Inferior parietal cortex (tissue), 1 donor: Measurements from ENCODE around the gene SUPT3H.
"Not testable (repeated sequence)": the region's sequence is repeated elsewhere in the genome, so short reads cannot be mapped to it uniquely, and the experiment has no call there.

Experiments
- DNase-seq: peaks from one replicate; pipeline ENCODE4 v3.0.0-alpha.2; 2016; ENCODE audit errors: extremely low spot score

Gene SUPT3H

GRCh38 chr6:45184040-45184439 lies 193.7 kb downstream of the SUPT3H start:
- no peak for DNase-seq

DNA sequence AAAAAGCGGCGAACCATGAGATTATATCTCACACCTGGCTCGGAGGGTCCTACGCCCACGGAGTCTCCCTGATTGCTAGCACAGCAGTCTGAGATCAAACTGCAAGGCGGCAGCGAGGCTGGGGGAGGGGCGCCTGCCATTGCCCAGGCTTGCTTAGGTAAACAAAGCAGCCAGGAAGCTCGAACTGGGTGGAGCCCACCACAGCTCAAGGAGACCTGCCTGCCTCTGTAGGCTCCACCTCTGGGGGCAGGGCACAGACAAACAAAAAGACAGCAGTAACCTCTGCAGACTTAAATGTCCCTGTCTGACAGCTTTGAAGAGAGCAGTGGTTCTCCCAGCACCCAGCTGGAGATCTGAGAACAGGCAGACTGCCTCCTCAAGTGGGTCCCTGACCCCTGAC lies 201.4 kb downstream of the SUPT3H start:
- DNase-seq, result not testable (repeated sequence)

DNA sequence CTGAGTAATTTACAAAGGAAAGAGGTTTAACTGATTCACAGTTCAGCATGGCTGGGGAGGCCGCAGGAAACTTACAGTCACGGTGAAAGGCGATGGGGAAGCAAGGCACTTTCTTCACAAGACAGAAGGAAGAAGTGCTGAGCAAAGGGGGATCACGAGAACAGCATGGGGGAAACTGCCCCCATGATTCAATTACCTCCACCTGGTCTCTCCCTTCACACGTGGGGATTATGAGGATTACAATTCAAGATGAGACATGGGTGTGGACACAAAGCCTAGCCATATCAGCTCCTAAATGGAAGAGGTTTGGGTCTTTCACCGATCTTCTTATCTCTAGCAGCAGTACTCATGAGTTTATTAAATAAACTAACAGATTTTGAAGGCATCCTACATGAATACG lies 202.5 kb downstream of the SUPT3H start:
- DNase-seq, result no peak

DNA sequence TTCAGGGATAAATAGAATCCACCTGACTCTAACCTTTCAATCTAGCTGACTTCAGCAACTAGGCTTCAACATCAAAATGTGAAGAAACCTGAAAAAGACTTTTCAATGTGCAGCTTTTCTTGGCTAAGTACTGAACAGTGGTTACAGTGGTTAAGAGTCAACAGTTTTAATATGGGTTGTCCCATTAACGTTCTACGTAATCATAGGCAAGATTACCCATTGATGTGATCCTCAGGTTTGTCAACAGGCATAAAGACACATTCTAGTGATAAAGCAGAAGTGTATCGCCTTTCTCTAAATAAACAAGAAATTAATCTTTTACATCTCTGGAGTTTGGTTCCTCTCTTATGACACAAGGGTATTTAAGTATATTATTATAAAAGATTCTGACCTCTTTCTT lies 203.7 kb downstream of the SUPT3H start:
- DNase-seq, result no peak

- no peak for DNase-seq
Observed at GRCh38 chr6:45171380-45171779, 206.4 kb downstream of the SUPT3H start.

GRCh38 chr6:45170309-45170708 lies 207.4 kb downstream of the SUPT3H start:
- DNase-seq, result no peak

DNA sequence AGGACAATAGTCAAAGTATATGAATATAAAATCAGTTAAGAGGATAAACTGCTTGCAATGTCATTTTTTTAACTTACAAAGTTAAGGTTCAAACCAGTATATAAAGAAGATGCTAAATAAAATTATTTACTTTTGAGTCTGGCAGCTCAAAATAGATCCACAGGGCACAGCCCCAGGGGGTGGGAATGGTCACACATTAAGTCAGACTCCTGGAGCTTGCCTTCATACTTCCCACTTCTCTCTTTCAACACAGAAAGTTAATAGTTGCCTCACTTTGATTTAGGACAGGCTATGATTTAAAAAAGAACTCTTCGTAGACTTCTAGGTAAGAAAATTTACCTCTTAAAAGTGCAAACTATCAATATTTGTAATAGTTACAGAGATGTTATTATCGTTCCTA lies 207.9 kb downstream of the SUPT3H start:
- DNase-seq, result no peak

GRCh38 chr6:45163952-45164766 lies 213.6 kb downstream of the SUPT3H start:
- no peak for DNase-seq

GRCh38 chr6:45160305-45160704 lies 217.4 kb downstream of the SUPT3H start:
- DNase-seq, result no peak

DNA sequence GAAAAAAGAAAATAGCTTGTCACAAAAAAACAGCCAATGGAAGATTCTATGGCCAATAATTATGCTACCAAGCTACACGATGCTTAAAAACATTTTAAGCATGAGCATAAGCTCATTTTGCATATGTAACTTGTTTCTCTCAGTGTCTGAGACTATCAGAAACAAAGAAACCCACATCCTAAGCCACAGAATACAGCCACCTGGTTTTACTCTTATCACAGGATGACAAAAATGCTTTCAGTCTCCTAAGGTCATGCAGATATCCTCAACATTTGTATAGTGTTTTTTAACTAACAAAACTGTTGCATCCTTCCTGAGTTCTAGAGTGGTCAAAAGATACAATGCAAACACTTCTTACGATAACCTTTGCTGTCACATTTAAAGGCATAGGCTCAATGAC lies 221.7 kb downstream of the SUPT3H start:
- DNase-seq, result no peak

DNA sequence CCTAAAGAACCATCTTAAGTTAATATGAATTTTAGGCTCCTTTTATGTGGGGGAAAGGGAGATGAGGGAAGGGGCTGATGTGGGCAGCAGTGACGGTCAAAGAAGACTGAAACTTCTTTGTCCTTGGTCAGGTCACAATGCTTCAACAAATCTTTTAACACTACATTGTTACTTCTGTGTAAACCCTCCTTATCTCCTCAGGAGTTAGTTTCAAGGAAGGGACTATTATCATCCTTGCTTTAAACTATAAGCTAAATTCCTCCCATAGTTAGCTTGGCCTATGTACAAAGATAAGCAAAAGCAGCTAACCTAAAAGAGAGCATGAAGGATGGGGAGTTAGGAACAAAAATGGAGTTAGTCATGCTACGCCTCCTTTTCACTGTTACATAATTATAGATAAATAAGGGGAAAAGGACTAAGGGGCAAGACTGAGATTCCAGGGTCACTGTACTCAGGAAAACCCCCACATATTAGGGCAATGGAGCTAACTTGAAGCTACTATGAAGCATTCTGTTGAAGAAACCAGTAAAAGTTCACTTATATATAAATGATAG lies 222.3 kb downstream of the SUPT3H start:
- no peak for DNase-seq

DNA sequence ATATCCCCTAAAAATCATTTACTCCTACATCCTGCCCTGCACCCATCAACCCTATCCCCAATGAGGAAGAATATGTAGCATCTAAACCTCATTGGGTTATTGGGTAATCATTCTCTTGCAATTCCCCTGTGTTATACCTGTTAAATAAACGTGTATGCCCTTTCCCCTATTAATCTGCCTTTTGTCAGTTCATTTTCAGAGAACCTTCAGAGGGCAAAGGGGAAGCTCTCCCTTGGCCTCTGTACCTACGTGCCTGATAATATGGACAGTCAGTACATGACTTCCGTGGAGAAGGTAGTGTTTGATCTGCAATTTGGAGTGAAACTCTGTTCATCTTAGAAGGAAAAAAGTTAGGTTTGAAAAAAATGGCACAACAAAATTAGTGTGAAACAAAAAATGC lies 223.1 kb downstream of the SUPT3H start:
- no peak for DNase-seq

DNA sequence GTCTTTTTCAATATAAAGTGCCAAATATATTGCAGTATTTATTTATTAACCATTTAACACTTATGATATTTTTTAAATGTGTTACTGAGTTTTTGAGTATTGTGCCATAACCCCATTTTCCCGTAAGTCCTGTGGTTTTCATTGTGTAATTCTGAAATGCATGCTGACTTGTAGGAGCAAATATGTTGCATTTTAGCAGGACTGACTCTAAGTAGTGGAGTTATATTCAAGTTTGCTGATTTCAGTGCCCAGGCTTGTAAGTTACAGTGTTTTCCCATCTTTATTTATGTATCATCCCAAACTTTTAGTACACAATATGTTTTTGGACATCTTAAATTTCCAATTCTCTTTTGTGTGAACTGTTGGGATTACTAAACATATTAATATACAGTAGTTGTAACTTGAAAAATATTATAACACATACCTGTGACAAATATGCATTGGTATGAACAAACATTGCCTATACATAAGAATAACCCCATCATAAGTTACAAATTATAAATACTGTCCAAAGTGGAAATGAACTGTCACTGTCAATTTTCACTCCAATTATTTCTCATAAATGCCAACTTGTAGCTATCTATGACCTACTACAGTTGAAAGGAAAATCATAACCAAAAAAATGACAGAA lies 228.9 kb downstream of the SUPT3H start:
- DNase-seq, result no peak

DNA sequence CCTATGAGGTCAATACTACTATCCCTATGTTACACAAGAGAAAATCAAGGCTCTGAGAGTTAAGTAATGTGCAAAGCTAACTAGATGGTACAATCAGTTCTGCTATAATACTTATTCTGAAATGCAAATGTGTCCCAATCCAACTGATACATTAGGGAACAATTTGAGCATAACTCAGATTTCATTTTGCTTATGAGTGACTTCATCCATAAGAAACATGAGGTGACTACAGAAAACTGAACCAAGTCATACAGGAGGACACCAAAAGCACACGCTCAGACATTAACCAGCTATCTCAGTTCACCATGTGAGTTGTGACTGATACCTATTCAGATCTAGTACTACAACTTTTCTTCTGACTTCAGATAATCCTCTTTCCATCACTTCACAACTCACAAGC lies 229.5 kb downstream of the SUPT3H start:
- DNase-seq, result no peak

DNA sequence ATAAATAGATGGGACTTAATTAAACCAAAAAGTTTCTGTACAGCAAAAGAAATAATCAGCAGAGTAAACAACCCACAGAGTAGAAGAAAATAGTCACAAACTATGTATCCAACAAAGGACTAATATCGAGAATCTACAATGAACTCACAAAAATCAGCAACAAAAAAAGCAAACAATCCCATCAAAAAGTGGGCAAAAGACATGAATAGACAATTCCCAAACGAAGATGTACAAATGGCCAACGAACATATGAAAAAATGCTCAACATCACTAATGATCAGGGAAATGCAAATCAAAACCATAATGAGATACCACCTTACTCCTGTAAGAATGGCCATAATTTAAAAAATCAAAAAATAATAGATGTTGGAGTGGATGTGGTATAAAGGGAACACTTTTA lies 232.1 kb downstream of the SUPT3H start:
- not testable (repeated sequence) for DNase-seq

DNA sequence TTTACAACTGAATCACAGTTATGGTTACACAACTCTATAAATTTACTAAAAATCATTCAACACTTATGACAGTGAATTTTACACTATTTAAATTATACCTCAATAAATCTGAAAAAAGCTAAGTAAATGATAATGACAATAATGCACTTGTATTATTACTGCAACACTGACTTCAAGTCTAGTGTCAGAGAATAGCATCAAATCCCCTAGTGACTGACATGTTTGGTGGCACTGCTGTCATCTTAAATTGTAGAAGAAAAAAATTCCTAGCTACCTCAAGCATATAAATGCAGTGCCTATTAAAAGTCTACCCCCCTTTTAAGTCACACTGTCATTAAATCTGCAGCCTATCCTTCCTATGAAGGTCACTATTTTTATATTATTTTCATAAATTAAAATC lies 239.0 kb downstream of the SUPT3H start:
- DNase-seq, result no peak

DNA sequence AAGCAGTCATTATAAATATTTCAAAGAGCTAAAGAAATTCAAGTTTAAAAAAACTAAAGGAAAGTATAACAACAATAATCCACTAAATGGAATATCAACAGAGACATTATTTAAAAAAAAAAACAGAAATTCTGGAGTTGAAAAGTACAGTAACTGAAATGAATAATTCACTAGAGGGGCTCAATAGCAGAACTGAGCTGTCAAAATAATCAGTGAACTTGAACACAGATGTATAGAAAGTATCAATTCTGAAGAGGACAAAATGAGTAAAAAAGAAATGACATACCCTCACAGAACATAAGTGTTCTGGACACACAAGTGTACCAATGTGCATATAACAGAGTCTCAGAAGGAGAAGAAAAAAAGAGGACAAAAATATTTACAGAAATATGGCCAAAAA lies 241.2 kb downstream of the SUPT3H start:
- no peak for DNase-seq

DNA sequence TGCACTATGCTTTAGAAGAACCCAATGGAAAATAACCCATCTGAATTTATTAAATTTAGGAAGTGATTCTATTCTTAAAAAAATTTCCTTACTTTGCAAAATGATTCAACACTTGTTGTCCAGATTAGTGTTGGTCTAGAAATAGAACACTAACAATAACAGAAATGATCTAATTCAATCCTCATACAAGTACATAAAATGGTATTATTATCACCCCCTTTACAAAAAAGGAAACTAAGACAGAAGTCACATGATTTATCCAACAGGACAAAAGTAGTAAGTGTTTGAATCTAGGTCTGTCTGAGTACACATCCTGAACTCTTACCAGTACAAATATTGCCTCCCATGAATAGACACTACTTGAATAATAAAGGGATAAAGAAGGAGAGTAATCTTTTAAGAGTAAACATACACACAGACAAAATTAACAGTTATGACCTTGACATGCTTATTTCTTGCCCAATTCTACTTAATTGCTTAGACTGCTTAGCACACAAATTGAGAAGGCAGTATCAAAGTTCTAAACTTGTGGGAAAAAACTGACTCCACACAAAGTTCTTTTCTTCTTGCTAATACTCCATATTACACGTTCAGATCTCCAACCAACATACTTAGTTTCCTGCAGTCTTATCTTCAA lies 245.0 kb downstream of the SUPT3H start:
- no peak for DNase-seq

DNA sequence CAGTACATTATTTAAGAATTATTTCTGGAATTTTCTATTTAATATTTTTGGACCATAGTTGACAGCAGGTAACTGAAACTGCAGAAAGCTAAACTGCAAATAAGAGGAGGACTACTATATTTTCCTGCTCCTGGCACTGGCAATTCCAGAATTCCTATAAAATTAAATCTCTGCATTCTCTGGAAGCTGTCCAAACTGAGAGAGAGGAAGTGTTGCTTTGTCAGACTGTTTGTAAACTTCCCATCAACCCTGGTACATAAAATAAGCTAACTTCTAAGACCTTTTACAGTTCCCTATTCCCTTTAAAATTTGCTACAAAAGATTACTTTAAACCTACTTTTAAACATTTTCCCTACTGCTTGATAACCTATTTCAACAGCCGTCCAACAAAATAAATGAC lies 245.7 kb downstream of the SUPT3H start:
- no peak for DNase-seq

DNA sequence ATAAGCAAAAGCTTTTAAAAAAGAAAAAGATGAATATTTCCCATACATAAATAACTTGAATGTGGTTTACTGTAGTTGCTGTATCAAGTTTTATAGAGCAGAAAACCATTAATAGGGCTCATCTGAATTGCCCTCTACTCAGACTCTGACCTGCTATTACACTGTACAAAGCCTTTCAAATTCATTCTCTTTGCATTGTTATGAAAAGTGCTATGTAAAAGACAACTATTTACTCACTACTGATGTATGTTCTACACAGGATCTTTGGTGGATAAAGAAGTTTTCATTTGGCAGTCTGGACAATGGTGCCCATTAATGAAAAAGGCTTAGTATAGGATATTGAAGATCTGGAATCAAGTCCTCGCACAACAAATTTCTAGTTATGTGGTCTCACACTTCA lies 248.7 kb downstream of the SUPT3H start:
- DNase-seq, result no peak

- no peak for DNase-seq
Observed at GRCh38 chr6:45127185-45127584, 250.5 kb downstream of the SUPT3H start.

DNA sequence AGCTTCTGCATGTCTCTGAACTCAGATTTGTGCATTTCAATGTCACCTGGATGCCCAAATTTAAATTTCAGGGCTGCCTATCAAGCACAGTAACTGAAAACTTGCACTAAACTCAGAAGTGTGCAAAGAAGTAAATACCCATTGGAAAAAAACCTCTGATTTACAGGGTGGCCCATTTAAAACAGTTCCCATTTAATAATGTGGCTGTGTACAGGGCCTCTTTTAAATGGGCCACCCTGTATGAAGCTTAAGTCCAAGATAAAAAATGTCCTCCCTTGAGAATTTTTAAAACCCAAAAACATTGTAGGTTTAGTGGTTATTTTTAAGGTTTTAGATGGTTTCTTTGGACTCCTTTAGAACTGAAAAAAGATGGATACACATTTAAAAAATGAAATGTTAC lies 251.7 kb downstream of the SUPT3H start:
- no peak for DNase-seq

DNA sequence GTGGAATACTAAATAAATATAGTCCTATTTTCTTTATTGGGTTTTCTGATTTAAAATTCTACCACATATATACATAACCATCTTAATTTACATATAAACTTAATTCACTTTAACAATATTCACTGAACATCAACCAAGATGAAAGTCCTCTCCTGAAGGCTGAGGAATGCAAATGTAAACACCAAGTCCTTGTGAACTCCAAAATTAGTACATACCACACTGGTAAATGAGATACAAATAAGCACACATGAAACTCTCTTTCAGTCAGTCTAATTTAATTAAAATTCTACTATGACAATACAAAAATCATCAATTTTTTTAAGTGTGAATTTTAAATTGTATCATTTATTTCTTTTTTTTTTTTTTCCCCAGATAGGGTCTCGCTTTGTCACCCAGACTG lies 254.7 kb downstream of the SUPT3H start:
- DNase-seq, result no peak
